HG03521 (cell line): ENCODE measurements around the gene DDA1.
"Not testable (repeated sequence)": the region's sequence is repeated elsewhere in the genome, so short reads cannot be mapped to it uniquely, and the experiment has no call there.

Experiments used
- ATAC-seq: cut with Tn5 transposase; IDR thresholded peaks from one replicate; pipeline ENCODE4 v1.9.1; 2021; ENCODE audit warnings: mild to moderate bottlenecking, moderate library complexity; ENCODE audit not compliant: unreplicated experiment

Gene DDA1

GRCh38 chr19:17286752-17287151 is 22.6 kb upstream of the DDA1 start:
- ATAC-seq = no peak

GRCh38 chr19:17289489-17289888 is 19.9 kb upstream of the DDA1 start:
- no peak for ATAC-seq

GRCh38 chr19:17292301-17293074 is 16.9 kb upstream of the DDA1 start:
- peak; percentile 69 for ATAC-seq

GRCh38 chr19:17293605-17294004 is 15.8 kb upstream of the DDA1 start:
- ATAC-seq = no peak

GRCh38 chr19:17294051-17294891 is 15.1 kb upstream of the DDA1 start:
- no peak for ATAC-seq

- not testable (repeated sequence) for ATAC-seq
Measured at GRCh38 chr19:17295551-17295950, 13.8 kb upstream of the DDA1 start.

- ATAC-seq = no peak
Measured at GRCh38 chr19:17296273-17296672, 13.1 kb upstream of the DDA1 start.

GRCh38 chr19:17296976-17297375 is 12.4 kb upstream of the DDA1 start:
- ATAC-seq = no peak

- no peak for ATAC-seq
Measured at GRCh38 chr19:17300992-17301619, 8.3 kb upstream of the DDA1 start.

GRCh38 chr19:17302391-17303166 is 6.8 kb upstream of the DDA1 start:
- no peak for ATAC-seq

- peak; percentile 52 for ATAC-seq
Measured at GRCh38 chr19:17303167-17303939, 6.0 kb upstream of the DDA1 start, which contains the start of gene ABHD8. TSS of gene ABHD8 (minus strand) at chr19:17303425. CDS start at chr19:17301616, 1,809 bp downstream.

- ATAC-seq = no peak
Measured at GRCh38 chr19:17303940-17304267, 5.5 kb upstream of the DDA1 start.

- ATAC-seq = no peak
Measured at GRCh38 chr19:17304386-17305215, 4.8 kb upstream of the DDA1 start.

- ATAC-seq = no peak
Measured at GRCh38 chr19:17305216-17305516, 4.2 kb upstream of the DDA1 start.

- ATAC-seq = peak; percentile 56
Measured at GRCh38 chr19:17305517-17306284, 3.7 kb upstream of the DDA1 start, which contains the start of gene MRPL34. TSS of gene MRPL34 (plus strand) at chr19:17305872. CDS start at chr19:17305893, 21 bp downstream.

- no peak for ATAC-seq
Measured at GRCh38 chr19:17306285-17306714, 3.1 kb upstream of the DDA1 start.

- no peak for ATAC-seq
Measured at GRCh38 chr19:17307876-17308377, 1.4 kb upstream of the DDA1 start.

GRCh38 chr19:17309965-17310461 is 650 bp downstream of the DDA1 start:
- no peak for ATAC-seq
